ENCODE measurements around the gene CDK14. TPM values are rescaled to one million over a fixed set of nuclear protein-coding genes. Genes with fewer than 3 reads are reported as not detected.

The CDK14 gene
- total RNA-seq, 4 donors from 2014 or later = 0.38 to 3.6 (median 1.3) TPM

- TF ChIP-seq POLR2A (IDR thresholded peaks at IDR 0.05) (no peak), CTCF (IDR thresholded peaks at IDR 0.05) (no peak)
- Histone ChIP-seq H3K36me3 (no peaks in the 10 kb centered on the region), H3K9me3 (no peaks in the 10 kb centered on the region), H3K27ac (no peak overlapping the region), H3K4me1 (no peaks in the 10 kb centered on the region), H3K27me3 (no peaks in the 10 kb centered on the region), H3K4me3 (no peak overlapping the region)
- intact Hi-C loops (cut with DNase I) = no loop called here
- no peak for DNase-seq
Measured at GRCh38 chr7:91194841-91195240, 598.7 kb downstream of the CDK14 start.

- Histone ChIP-seq H3K4me3 (no peak overlapping the region), H3K27me3 (no peaks in the 10 kb centered on the region), H3K27ac (no peak overlapping the region), H3K36me3 (no peaks in the 10 kb centered on the region), H3K4me1 (no peaks in the 10 kb centered on the region), H3K9me3 (no peaks in the 10 kb centered on the region)
- no peak for TF ChIP-seq CTCF (IDR thresholded peaks at IDR 0.05)
- no peak for TF ChIP-seq POLR2A (IDR thresholded peaks at IDR 0.05)
- WGBS, 2 donors = 69 to 86% methylated on average over 2 of the region's 2 CpGs
- intact Hi-C loops (cut with DNase I) = no loop called here
- DNase-seq = no peak
Measured at GRCh38 chr7:91196058-91196457, 599.9 kb downstream of the CDK14 start.

- no peaks in the 10 kb centered on the region for H3K27me3 ChIP-seq
- TF ChIP-seq POLR2A (IDR thresholded peaks at IDR 0.05) = no peak
- no peak for TF ChIP-seq CTCF (IDR thresholded peaks at IDR 0.05)
- no peak overlapping the region for H3K4me3 ChIP-seq
- no peaks in the 10 kb centered on the region for H3K9me3 ChIP-seq
- intact Hi-C loops (cut with DNase I) = no loop called here
- H3K4me1 ChIP-seq = no peaks in the 10 kb centered on the region
- DNase-seq = no peak
- H3K27ac ChIP-seq = no peak overlapping the region
- 72 to 74% methylated on average over 3 of the region's 3 CpGs for WGBS, 2 donors
- no peaks in the 10 kb centered on the region for H3K36me3 ChIP-seq
Measured at GRCh38 chr7:91198371-91198770, 602.2 kb downstream of the CDK14 start.

GRCh38 chr7:91199601-91200000, 603.5 kb downstream of the CDK14 start:
- Histone ChIP-seq H3K27ac (no peak overlapping the region), H3K36me3 (no peaks in the 10 kb centered on the region), H3K27me3 (no peaks in the 10 kb centered on the region), H3K9me3 (no peaks in the 10 kb centered on the region), H3K4me1 (no peaks in the 10 kb centered on the region), H3K4me3 (no peak overlapping the region)
- DNase-seq = no peak
- intact Hi-C loops (cut with DNase I) = no loop called here
- TF ChIP-seq POLR2A (IDR thresholded peaks at IDR 0.05) (no peak), CTCF (IDR thresholded peaks at IDR 0.05) (no peak)

- Histone ChIP-seq H3K9me3 (no peaks in the 10 kb centered on the region), H3K36me3 (no peaks in the 10 kb centered on the region), H3K4me1 (no peaks in the 10 kb centered on the region), H3K27ac (no peak overlapping the region), H3K4me3 (no peak overlapping the region), H3K27me3 (no peaks in the 10 kb centered on the region)
- WGBS, 2 donors = 80 to 85% methylated on average over 9 of the region's 9 CpGs
- TF ChIP-seq POLR2A (IDR thresholded peaks at IDR 0.05) (no peak), CTCF (IDR thresholded peaks at IDR 0.05) (no peak)
- intact Hi-C loops (cut with DNase I) = no loop called here
- DNase-seq = no peak
Measured at GRCh38 chr7:91201442-91202113, 605.5 kb downstream of the CDK14 start.

Measured in esophagus squamous epithelium (tissue), 5 donors.